GM19324 (cell line): ENCODE results near the gene BCLAF1.

ENCODE experiments used
- ATAC-seq: cut with Tn5 transposase; IDR thresholded peaks from one replicate; pipeline ENCODE4 v1.9.1; 2021; ENCODE audit warnings: mild to moderate bottlenecking, moderate library complexity; ENCODE audit not compliant: unreplicated experiment, low FRiP score

BCLAF1 gene

GRCh38 chr6:136209496-136209895 lies 80.2 kb downstream of the BCLAF1 start:
- no peak for ATAC-seq

GRCh38 chr6:136208783-136209182 lies 80.9 kb downstream of the BCLAF1 start:
- no peak for ATAC-seq
